ENCODE measurements around the gene EFHD1.

DNA sequence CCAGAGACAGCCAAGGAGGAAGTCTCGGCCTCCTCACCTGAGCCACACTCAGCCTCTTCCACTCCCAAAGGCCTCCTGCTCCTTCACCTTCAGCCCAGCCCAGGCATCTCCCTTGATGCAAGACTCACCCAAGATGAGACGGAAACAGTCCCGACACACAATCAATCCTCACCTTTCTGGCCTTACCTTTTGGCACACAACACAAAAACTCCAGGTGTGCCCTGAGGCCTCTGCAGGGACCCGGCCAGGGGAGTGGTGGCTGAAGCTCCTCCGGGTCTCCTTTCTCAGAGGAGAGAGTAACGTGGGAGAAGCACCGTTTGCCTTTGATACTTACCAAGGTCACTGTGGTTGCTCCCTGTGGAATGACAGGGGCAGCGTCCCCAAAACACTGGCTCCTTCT is 23.8 kb upstream of the EFHD1 start:
- TF ChIP-seq JUNB (IDR thresholded peaks at IDR 0.05; ENCODE audit: unreplicated experiment) (no peak), EZH2 (IDR thresholded peaks at IDR 0.05; ENCODE audit: low read depth, unreplicated experiment) (no peak), POLR2AphosphoS5 (IDR thresholded peaks at IDR 0.05; ENCODE audit: low read depth) (no peak), EZH2phosphoT487 (IDR thresholded peaks at IDR 0.05; ENCODE audit: unreplicated experiment) (no peak)
- TF ChIP-seq, protein P1, sequence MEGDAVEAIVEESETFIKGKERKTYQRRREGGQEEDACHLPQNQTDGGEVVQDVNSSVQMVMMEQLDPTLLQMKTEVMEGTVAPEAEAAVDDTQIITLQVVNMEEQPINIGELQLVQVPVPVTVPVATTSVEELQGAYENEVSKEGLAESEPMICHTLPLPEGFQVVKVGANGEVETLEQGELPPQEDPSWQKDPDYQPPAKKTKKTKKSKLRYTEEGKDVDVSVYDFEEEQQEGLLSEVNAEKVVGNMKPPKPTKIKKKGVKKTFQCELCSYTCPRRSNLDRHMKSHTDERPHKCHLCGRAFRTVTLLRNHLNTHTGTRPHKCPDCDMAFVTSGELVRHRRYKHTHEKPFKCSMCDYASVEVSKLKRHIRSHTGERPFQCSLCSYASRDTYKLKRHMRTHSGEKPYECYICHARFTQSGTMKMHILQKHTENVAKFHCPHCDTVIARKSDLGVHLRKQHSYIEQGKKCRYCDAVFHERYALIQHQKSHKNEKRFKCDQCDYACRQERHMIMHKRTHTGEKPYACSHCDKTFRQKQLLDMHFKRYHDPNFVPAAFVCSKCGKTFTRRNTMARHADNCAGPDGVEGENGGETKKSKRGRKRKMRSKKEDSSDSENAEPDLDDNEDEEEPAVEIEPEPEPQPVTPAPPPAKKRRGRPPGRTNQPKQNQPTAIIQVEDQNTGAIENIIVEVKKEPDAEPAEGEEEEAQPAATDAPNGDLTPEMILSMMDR (conservative IDR thresholded peaks at IDR 0.05; ENCODE audit: low read depth in 2 of 2): no peak
- TF ChIP-seq, protein P2, sequence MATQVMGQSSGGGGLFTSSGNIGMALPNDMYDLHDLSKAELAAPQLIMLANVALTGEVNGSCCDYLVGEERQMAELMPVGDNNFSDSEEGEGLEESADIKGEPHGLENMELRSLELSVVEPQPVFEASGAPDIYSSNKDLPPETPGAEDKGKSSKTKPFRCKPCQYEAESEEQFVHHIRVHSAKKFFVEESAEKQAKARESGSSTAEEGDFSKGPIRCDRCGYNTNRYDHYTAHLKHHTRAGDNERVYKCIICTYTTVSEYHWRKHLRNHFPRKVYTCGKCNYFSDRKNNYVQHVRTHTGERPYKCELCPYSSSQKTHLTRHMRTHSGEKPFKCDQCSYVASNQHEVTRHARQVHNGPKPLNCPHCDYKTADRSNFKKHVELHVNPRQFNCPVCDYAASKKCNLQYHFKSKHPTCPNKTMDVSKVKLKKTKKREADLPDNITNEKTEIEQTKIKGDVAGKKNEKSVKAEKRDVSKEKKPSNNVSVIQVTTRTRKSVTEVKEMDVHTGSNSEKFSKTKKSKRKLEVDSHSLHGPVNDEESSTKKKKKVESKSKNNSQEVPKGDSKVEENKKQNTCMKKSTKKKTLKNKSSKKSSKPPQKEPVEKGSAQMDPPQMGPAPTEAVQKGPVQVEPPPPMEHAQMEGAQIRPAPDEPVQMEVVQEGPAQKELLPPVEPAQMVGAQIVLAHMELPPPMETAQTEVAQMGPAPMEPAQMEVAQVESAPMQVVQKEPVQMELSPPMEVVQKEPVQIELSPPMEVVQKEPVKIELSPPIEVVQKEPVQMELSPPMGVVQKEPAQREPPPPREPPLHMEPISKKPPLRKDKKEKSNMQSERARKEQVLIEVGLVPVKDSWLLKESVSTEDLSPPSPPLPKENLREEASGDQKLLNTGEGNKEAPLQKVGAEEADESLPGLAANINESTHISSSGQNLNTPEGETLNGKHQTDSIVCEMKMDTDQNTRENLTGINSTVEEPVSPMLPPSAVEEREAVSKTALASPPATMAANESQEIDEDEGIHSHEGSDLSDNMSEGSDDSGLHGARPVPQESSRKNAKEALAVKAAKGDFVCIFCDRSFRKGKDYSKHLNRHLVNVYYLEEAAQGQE (IDR thresholded peaks at IDR 0.05; ENCODE audit: unreplicated experiment): no peak

All from GM23338 (cell line).